CD4-positive, alpha-beta T cell treated with Interleukin-15 for 4 hours (primary cell): ENCODE data around the gene OR2H1.

Source experiments
- DNase-seq: peaks from one replicate; pipeline ENCODE4 v3.0.0-alpha.2; 2020; ENCODE audit warnings: low spot score

OR2H1 gene

GRCh38 chr6:29510746-29511300 is 53.9 kb downstream of the OR2H1 start:
- DNase-seq, result no peak
